HepG2 (cell line): ENCODE data around the gene DCHS2.

Experiments
- CTCF ChIP-seq: sonication (generic); formaldehyde crosslinking; IDR thresholded peaks from 2 replicates; pipeline ENCODE4 v1.5.0; 2020; ENCODE audit warnings: mild to moderate bottlenecking, missing genetic modification reagents, moderate library complexity
- EHMT2 ChIP-seq: fragments of 200-600 bp; sonication (generic); IDR thresholded peaks from 2 replicates; pipeline ENCODE4 v1.7.0; 2017; ENCODE audit warnings: antibody characterized with exemption, low read depth, low read length, borderline replicate concordance
- FOXO1 ChIP-seq: sonication (generic); formaldehyde crosslinking; IDR thresholded peaks from 2 replicates; pipeline ENCODE4 v1.4.0; 2020; ENCODE audit warnings: missing genetic modification reagents
- GABPA ChIP-seq, 2 experiments: IDR thresholded peaks; 2 replicates each; pipeline ENCODE4 v1.6.1; 2011 to 2016; ENCODE audit warnings: low read depth in 2 of 2, low read length in 1 of 2, missing biosample characterization in 1 of 2, missing genetic modification characterization in 1 of 2
- POLR2A ChIP-seq, 2 experiments: IDR thresholded peaks; 2 replicates each; pipeline ENCODE4 v1.6.1; 2011; ENCODE audit warnings: low read depth in 2 of 2, low read length in 2 of 2, mild to moderate bottlenecking in 1 of 2, moderate library complexity in 1 of 2; ENCODE audit not compliant: insufficient read depth in 1 of 2
- REST ChIP-seq, 2 experiments: IDR thresholded peaks; 2 replicates each; pipeline ENCODE4 v1.6.1; 2011 to 2012; ENCODE audit warnings: low read length in 2 of 2, borderline replicate concordance in 1 of 2, low read depth in 1 of 2, mild to moderate bottlenecking in 1 of 2, moderate library complexity in 1 of 2
- SMARCC2 ChIP-seq: fragments of 450-650 bp; IDR thresholded peaks from 2 replicates; pipeline ENCODE4 v1.6.1; 2017; ENCODE audit warnings: antibody characterized with exemption, mild to moderate bottlenecking
- SRSF1 ChIP-seq: fragments of 200-400 bp; formaldehyde crosslinking; optimal IDR thresholded peaks from 2 replicates; pipeline ENCODE3; 2017; ENCODE audit warnings: mild to moderate bottlenecking, low read depth, low read length, moderate library complexity
- ZBTB1 ChIP-seq: sonication (generic); formaldehyde crosslinking; IDR thresholded peaks from 2 replicates; pipeline ENCODE4 v1.4.0; 2020; ENCODE audit warnings: missing genetic modification reagents, borderline replicate concordance
- ZNF333 ChIP-seq: sonication (generic); formaldehyde crosslinking; IDR thresholded peaks from 2 replicates; pipeline ENCODE4 v1.4.0; 2020; ENCODE audit warnings: mild to moderate bottlenecking, missing genetic modification reagents, borderline replicate concordance
- TF ChIP-seq, protein P1 (sequence below), 2 experiments: fragments of 450-650 bp in 1 of 2; sonication (generic) in 1 of 2; formaldehyde crosslinking; IDR thresholded peaks; 2 replicates each; pipeline versions ENCODE4 v1.5.0 to v1.8.0; 2020 to 2022; ENCODE audit warnings: mild to moderate bottlenecking in 1 of 2, missing genetic modification reagents in 1 of 2
- TF ChIP-seq, protein P2 (sequence below): sonication (generic); formaldehyde crosslinking; IDR thresholded peaks from 2 replicates; pipeline ENCODE4 v1.4.0; 2020; ENCODE audit warnings: missing genetic modification reagents, mild to moderate bottlenecking, borderline replicate concordance

GRCh38 chr4:154349829-154350228, 141.8 kb downstream of the DCHS2 start:
- no peak for TF ChIP-seq GABPA (IDR thresholded peaks at IDR 0.05; ENCODE audit: low read depth, low read length)
- TF ChIP-seq GABPA (CRISPR knock-in tag; IDR thresholded peaks at IDR 0.05; ENCODE audit: low read depth), result no peak
- TF ChIP-seq ZNF333, result no peak
- TF ChIP-seq SMARCC2, result no peak
- no peak for TF ChIP-seq ZBTB1 (CRISPR knock-in tag)
- TF ChIP-seq EHMT2, result no peak
- TF ChIP-seq SRSF1, result no peak
- TF ChIP-seq, protein P1, sequence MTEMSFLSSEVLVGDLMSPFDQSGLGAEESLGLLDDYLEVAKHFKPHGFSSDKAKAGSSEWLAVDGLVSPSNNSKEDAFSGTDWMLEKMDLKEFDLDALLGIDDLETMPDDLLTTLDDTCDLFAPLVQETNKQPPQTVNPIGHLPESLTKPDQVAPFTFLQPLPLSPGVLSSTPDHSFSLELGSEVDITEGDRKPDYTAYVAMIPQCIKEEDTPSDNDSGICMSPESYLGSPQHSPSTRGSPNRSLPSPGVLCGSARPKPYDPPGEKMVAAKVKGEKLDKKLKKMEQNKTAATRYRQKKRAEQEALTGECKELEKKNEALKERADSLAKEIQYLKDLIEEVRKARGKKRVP (CRISPR knock-in tag; IDR thresholded peaks at IDR 0.05), result no peak
- TF ChIP-seq, protein P2, sequence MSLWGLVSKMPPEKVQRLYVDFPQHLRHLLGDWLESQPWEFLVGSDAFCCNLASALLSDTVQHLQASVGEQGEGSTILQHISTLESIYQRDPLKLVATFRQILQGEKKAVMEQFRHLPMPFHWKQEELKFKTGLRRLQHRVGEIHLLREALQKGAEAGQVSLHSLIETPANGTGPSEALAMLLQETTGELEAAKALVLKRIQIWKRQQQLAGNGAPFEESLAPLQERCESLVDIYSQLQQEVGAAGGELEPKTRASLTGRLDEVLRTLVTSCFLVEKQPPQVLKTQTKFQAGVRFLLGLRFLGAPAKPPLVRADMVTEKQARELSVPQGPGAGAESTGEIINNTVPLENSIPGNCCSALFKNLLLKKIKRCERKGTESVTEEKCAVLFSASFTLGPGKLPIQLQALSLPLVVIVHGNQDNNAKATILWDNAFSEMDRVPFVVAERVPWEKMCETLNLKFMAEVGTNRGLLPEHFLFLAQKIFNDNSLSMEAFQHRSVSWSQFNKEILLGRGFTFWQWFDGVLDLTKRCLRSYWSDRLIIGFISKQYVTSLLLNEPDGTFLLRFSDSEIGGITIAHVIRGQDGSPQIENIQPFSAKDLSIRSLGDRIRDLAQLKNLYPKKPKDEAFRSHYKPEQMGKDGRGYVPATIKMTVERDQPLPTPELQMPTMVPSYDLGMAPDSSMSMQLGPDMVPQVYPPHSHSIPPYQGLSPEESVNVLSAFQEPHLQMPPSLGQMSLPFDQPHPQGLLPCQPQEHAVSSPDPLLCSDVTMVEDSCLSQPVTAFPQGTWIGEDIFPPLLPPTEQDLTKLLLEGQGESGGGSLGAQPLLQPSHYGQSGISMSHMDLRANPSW (CRISPR knock-in tag), result no peak
- TF ChIP-seq CTCF (CRISPR knock-in tag), result peak; percentile 29; the same call in 1 of the 2 replicates
- no peak for TF ChIP-seq POLR2A (IDR thresholded peaks at IDR 0.05; ENCODE audit: insufficient read depth in 1 of 2, low read depth in 2 of 2, low read length in 2 of 2)
- no peak for TF ChIP-seq FOXO1 (CRISPR knock-in tag)
- no peak for TF ChIP-seq REST (IDR thresholded peaks at IDR 0.05; ENCODE audit: borderline replicate concordance in 1 of 2, low read depth in 1 of 2, low read length in 2 of 2)
